ENCODE data around the gene ZDHHC4.

ZDHHC4 gene

GRCh38 chr7:6637544-6638229 lies 60.4 kb downstream of the ZDHHC4 start:
- no peak for DNase-seq

Data from NCI-H510A (cell line).